Dermis microvascular lymphatic vessel endothelial cell (primary cell): ENCODE data around the gene TBXAS1. TPM values are rescaled to one million over a fixed set of nuclear protein-coding genes. Genes with fewer than 3 reads are reported as not detected.

ENCODE experiments used
- DNase-seq, 2 donors: peaks; one replicate each; pipeline versions ENCODE4 v3.0.0 to v3.0.0-alpha.2; 2010; ENCODE audit warnings: low read depth in 2 of 2
- total RNA-seq: library from RNA; depleted of rRNA; stranded (reverse); fragments of >200 nt; gene quantifications from 2 replicates; pipeline ENCODE4 v1.2.1, GENCODE V29; 2014

Gene TBXAS1
- total RNA-seq, 1 donor from 2014 or later = 0.64 TPM

- DNase-seq = no peak
These were observed 218.1 kb downstream of the TBXAS1 start for GRCh38 chr7:140047197-140047596.

- DNase-seq = no peak
These were observed 219.1 kb downstream of the TBXAS1 start for GRCh38 chr7:140048138-140048537.

GRCh38 chr7:140048989-140049338, 219.9 kb downstream of the TBXAS1 start:
- DNase-seq = no peak

- DNase-seq = peak; percentile 51 to 87
These were observed 220.4 kb downstream of the TBXAS1 start for GRCh38 chr7:140049339-140050024.

GRCh38 chr7:140050100-140050499, 221.0 kb downstream of the TBXAS1 start:
- DNase-seq = peak in 1 of 2 donors; percentile 35

- no peak for DNase-seq
These were observed 222.8 kb downstream of the TBXAS1 start for GRCh38 chr7:140051820-140052219.

- DNase-seq = no peak
These were observed 224.9 kb downstream of the TBXAS1 start for GRCh38 chr7:140053812-140054539.

- DNase-seq = no peak
These were observed 225.7 kb downstream of the TBXAS1 start for GRCh38 chr7:140054751-140055150.

- DNase-seq = no peak
These were observed 226.8 kb downstream of the TBXAS1 start for GRCh38 chr7:140055833-140056232.

- no peak for DNase-seq
These were observed 227.5 kb downstream of the TBXAS1 start for GRCh38 chr7:140056431-140057142.

- no peak for DNase-seq
These were observed 228.1 kb downstream of the TBXAS1 start for GRCh38 chr7:140057143-140057535.

- DNase-seq = no peak
These were observed 229.5 kb downstream of the TBXAS1 start for GRCh38 chr7:140058517-140058916.

GRCh38 chr7:140059273-140060242, 230.5 kb downstream of the TBXAS1 start:
- peak; percentile 59 to 92 for DNase-seq

- peak in 1 of 2 donors; percentile 34 for DNase-seq
These were observed 231.2 kb downstream of the TBXAS1 start for GRCh38 chr7:140060243-140060630.

- peak; percentile 76 to 87 for DNase-seq
These were observed 231.9 kb downstream of the TBXAS1 start for GRCh38 chr7:140060788-140061606.

- peak in 1 of 2 donors; percentile 25 for DNase-seq
These were observed 232.5 kb downstream of the TBXAS1 start for GRCh38 chr7:140061607-140061930.

GRCh38 chr7:140062118-140062527, 233.1 kb downstream of the TBXAS1 start:
- peak in 1 of 2 donors; percentile 44 for DNase-seq

- peak; percentile 64 to 86 for DNase-seq
These were observed 233.7 kb downstream of the TBXAS1 start, which contains the start of gene PARP12 for GRCh38 chr7:140062528-140063299. PARP12 (minus strand) TSS chr7:140062951; CDS start chr7:140062847, 104 bp downstream.

- no peak for DNase-seq
These were observed 238.0 kb downstream of the TBXAS1 start for GRCh38 chr7:140067052-140067451.

GRCh38 chr7:140068033-140068432, 239.0 kb downstream of the TBXAS1 start:
- no peak for DNase-seq
